ENCODE measurements around the gene ASIC4.

ASIC4 gene

DNA sequence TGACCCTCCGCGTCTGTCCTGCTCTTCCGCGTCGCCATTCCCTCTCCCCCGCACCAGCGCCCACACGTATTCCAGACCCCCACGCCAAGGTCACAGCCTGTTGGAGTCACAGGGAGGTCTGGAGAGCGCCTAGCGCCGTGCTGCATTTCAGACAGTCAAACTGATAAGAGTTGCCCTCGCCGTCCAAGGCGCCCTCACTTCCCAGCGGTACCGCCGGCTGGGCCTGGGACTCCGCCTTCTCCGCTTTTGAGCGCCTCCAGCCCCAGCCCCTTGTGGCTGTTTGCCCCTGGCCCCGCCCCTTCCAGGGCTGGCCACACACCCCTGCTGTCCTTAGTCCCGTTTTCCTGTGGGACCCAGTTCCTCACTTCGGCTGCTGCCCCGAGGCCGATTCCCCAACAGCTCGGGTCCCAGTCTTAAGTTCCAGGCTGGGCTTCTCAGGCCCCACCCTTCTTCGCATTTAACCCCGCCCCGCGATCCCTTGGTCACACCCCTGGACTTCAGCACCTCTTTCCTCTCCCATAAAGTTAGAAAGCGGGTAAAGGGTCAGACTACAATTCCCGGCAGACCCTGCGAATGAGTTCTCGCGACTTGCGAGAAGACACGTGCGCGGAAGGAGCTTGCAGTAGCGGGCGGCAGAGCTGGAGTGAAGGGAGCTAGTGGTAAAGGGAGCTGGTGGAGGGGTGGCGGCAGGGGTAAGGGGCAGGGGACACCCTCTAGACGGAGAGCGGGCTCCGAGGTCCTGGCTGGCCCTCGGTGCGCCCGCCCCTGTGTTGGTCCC is 15.8 kb upstream of the ASIC4 start, which contains the start of gene GMPPA:
GMPPA (plus strand) TSS at position 612 of the 778 bp plus-strand sequence. CDS start 1,085 bp downstream, outside the sequence.
- peak; percentile 95 for DNase-seq

DNA sequence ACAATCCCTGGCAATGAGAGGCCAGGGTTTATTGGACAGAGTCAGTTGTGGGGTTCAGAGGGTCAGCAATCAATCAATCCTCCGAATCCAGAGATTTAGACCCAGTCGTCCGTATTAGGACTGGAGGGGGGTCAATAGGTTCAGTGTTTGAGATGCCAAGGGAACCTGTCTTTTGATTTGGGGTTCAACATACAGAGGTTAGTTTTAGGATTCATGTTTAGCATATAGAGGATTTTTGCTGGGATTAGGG is 15.3 kb upstream of the ASIC4 start:
- DNase-seq = no peak

DNA sequence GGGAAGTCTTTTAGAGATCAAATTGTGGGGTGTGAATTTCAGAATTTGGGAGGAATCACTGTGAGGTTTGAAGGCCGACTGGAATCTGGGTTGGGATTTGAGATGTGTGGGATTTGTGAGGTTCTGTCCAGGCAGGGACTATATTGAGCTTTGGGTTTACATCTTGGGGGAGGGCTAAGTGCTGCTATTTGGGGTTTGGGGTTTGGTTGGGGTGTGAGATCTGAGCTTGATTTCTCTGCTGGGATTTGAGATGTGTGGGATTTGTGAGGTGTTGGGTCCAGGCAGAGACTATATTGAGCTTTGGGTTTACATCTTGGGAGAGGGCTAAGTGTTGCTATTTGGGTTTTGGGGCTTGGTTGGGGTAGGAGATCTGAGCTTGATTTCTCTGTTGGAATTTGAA is 14.7 kb upstream of the ASIC4 start:
- no peak for DNase-seq

DNA sequence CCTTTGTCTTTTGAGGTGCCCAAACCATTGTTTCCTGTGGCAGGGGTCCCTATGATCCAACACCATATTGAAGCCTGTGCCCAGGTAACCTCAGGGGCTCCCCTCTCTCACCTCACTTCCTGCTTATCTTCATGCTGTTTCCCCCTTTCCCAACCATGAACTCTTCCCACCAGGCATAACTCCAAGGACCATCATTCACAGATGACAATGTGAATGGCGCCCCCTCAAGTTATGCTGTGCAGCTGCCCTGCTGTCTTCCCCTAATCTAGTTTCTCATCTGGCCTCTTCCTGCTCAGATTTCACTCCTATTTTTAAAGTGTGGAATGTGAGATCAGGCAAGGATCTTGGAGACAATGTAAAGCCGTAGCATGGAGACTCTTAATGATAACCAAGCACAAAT is 14.1 kb upstream of the ASIC4 start:
- DNase-seq = no peak

DNA sequence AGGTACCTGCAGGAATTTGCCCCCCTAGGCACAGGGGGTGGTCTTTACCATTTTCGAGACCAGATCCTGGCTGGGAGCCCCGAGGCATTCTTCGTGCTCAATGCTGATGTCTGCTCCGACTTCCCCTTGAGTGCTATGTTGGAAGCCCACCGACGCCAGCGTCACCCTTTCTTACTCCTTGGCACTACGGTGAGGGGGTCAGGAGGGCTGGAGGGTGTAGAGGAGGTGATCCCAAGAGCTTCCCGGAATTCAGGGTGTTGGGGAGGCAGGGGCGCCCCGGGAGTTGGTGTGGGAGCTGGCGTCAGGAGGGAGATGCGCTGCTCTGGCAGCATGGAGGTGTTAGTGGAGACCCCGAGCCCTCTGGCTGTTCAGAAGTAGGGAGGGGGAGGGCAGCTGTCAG is 12.4 kb upstream of the ASIC4 start:
- no peak for DNase-seq

DNA sequence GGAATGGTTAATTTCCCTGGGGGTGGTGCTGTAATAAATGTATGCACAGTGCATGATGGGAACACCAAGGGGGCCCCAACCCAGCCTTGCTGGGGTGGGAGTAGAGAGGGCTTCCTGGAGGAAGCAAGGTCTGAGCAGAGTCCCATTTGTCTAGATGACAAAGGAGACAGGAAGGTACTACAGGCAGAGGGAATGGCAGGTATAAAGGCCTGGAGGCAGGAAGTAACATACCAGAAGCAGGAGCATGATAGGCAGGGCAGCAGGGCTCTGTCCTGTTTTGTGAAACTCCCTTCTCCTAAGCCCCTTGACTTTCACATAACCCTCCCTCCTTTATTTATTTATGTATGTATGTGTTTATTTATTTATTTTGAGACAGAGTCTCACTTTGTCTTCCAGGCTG is 11.7 kb upstream of the ASIC4 start:
- no peak for DNase-seq

DNA sequence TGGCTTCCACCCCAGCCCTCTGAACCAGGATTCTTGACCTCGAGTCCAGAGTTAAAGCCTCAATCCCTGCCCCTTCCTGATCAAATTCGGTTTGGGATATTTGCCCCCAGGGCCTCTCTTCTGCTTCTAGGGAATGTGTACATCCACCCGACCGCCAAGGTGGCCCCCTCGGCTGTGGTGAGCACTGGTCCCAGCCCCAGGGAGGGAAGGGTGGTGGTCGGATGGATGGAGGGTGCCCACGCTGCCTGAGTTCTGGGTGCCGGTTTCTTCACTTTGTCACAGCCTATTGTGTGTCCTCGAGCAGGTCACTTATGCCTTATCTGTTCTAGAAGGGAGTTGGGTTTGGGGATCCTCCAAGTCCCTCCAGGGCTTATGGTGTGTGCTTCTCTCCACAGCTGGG is 8.7 kb upstream of the ASIC4 start:
- DNase-seq = no peak

DNA sequence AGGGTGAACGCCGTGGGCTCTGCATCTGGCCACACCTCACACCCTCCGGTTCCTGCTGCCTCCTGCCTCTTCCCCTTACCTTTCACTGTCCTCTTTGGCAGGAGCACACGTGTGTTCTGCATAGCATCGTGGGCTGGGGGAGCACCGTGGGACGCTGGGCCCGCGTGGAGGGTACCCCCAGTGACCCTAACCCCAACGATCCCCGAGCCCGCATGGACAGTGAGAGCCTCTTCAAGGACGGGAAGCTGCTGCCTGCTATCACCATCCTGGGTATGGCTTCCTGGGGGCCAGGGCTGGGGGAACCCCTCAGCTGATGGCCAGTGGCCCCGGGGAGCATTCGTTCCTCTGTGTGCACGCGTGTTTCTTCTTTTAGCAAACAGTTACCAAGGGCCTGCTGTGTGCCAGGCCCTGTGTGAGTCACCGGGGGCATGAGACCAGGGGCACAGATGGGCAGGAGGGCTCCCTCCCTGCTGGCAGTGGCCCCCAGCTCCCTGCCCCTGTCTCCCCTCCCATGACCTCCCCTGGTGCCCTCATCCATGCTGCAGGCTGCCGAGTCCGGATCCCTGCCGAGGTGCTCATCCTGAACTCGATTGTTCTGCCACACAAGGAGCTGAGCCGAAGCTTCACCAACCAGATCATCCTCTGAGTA is 8.0 kb upstream of the ASIC4 start:
- no peak for DNase-seq

DNA sequence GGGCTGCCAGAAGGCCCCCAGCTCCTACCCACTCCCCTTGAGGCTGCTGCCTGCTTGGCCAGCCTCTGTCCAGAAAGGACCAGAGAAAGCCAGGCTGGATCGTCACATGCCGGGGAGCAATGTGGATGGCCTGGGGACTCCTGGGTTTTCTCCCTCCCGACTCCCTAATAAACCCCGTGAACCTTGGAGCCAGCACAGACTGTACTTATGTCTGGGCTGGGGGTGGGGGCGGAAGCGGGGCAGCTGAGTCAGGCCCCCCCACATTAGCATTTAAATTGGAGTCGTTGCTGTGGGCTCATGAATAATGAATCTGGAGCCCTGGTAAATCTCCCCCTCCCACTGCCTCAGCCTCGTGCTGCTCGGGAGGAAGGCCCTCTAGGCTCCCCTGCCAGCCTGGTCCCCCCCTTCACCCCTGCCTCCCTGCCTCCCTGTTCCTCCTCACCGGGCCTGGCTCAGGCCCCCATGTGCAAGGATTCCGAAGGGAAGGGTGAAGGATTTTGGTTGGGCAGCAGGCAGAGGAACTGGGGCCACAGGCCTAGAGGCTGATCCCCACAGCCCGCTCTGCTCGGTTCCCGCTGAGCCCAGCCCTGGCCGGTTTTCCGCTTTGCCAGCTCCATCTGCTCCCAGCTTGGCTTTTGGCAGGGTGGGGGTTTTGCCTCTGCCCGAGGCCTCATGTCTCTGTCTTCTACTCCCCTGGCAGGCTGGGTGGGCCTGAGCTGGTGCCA is 7.3 kb upstream of the ASIC4 start:
- DNase-seq = no peak

DNA sequence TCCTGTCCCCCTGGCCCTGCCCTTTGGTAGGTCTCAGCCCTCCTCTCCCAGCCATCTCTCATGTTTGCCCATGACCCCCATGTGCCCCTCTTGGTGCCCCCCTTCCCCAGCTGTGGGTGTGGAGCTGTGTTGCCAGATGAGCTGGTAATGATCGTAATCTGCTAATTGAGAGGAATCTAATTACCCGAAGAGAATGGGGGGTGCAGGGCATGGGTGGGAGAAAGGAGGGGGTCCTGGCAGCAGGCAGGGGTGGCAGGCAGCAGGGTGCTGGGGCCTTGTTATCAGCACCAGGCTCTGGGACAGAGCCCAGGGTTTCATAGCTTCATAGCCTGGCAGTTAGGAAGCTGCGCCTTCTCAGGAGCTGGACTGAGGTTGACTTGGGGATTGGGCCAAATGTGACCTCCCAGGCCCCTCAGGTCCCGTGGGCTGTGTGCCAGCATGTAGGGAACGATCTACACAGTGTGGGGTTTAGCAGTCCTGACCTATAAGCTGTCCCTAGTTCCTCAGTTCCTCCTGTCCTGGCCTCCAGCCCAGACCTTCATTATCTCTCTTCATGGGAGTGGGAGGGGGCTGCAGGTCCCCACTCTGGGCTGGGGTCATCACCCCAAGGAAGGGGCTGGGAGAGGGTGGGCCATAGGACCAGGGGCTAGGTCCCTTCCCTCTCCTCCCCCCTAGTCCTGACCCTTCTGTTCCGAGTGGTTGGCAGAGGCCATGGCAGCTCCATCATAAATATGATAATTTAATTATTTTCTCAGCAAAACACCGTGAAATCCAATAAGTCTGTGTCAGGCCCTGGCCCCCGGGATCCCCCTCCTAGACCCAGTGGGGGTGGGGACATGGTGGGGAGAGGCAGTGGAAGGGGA is 6.5 kb upstream of the ASIC4 start:
- DNase-seq = no peak

DNA sequence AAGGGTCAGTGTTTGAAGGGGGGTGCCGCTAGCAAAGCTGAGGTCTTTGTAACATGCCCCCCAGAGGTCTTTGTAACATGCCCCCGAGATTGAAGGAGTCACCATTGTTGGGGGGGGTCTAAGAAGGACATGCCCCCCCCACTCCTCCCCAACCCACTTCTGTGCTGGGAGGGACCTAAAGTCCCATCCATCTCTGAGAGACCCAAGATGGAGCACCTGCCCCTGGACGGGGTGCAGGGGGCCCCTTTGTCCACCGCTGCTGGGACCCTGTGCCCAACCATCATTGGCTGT is 5.9 kb upstream of the ASIC4 start:
- DNase-seq = no peak

DNA sequence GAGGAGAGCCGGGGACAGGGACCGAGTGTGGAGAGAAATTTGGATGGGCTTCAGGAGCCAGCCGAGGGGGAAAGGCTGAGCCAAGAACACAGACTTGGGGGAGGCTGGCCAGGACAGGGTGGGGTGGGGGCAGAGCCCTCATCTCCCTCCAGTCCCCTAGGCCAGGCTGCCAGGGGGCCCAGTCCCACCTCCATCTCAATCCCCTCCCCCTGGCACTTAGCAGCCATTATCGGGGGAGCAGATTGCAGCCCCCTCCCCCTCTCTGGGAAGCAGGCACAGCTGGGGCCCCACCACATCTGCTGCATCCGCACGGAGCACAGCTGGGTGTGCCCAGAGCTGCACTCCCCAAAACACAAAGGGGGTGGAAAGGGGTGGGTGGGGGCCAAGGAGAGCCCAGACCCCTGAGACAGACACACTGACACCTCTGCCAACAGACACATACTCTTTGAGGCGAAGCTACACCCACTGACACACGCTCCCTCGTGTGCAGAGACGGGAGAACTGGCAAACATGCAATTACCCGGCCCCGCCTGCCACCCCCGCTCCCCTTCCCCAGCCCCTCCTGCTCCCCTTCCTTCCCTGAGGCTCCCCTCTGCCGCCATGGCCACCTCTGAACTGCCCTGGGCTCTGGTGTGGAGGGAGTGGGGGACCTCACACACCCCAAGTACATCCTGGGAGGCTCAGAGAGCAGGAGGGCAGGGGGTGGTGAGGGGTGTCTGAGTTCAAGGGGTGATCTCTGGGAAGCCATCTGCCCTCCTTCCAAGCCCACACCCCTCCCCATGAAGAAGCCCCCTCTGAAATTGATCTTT is 5.1 kb upstream of the ASIC4 start:
- no peak for DNase-seq

DNA sequence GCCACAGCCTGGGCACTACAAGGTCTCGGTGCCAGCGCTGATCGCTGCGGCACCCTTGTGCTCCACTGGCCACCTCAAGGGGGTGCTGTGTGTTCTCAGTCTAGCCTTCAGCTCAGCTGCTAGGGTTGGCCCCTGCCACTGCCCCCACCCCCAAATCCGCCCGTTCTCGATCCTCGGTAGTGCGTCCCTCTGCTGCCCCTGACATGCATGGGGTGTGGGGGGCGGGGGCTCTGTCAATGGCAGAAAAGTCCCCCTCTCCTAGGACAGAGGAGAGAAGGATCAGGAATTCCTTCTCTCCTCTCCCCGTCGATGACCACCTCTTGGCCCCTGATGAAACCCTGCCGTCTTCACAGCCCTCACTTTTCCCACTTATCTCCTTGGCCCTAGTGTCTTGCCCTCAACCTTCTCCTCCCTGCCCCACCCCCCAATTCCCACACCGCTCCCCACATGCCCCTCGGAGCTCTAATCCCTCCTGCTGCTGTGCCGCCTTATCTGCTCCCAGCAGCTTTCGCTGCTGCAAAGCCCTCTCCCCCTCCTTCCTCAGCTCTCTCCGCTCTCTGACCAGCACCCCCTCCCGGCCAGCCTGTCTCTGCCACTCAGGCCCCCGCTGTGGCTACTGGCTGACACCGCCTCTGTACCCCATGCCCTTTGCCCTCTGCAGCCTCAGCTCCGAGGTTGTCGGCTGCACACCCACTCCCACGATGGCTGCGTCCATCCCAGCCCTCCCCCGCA is 4.3 kb upstream of the ASIC4 start:
- peak; percentile 44 for DNase-seq

DNA sequence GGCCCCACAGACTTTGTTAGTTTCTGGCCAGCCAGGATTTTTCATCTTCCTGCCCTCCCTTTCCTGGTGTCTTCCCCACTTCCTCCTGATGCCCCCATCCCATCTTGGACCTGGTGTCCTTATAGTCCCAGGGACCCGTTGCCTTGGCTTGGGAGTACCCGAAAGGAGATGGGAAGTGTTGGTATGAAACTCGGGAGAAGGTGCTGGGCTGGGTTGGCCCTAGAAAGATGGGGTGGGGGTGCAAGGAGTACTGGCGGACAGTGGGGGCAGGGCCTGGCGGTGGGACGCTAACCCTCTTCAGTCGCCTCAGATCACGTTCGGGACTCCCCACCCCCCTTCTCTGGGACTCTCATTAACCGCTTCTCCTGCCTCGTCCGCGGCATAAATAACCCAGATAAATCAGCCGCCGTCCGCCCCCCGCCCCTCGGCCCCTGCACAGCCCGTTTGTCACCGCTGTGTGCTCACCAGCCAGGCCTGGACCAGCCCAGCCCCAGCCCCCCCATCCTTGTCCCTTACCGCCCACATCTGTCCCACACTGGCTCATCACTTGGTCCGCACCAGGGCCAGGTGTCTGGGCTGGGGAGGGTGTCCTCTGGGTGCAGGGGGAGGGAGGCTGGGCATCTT is 3.7 kb upstream of the ASIC4 start:
- no peak for DNase-seq

DNA sequence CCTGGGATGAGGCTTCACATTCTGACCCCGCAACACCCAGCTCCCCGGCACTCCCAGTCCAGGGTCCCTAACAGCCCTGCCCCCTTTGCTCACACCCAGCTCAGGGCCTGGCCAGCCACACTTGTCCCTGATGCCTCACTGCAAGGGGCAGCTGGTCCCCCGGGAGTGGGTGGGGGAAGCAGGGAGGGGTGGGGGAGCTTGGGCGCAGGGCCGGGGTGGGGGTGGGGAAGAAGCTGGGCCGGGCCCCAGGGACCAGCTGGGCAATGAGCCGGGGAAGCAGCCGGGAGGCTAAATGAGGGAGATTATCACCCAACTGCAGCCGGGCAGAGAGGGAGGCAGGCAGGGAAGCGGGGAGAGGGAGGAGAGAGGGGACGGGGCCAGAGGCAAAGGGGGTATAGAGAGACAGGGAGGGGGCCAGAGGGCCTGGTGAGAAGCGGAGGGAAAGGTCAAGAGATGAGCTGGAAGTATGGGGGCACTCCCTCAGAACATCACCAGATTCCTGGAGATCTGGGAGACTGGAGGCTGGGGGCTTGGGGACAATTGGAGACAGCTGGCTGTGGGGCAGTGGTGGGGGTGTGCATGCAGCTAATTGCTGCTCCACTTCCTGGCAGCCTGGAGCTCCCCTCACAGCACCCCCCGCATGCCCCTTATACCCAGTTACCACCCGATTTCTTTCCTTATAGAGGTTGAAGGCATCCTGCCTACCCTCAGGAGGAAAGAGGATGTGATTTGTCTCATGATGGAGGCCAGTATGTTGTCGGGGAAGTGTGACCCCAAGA is 2.5 kb upstream of the ASIC4 start:
- no peak for DNase-seq

DNA sequence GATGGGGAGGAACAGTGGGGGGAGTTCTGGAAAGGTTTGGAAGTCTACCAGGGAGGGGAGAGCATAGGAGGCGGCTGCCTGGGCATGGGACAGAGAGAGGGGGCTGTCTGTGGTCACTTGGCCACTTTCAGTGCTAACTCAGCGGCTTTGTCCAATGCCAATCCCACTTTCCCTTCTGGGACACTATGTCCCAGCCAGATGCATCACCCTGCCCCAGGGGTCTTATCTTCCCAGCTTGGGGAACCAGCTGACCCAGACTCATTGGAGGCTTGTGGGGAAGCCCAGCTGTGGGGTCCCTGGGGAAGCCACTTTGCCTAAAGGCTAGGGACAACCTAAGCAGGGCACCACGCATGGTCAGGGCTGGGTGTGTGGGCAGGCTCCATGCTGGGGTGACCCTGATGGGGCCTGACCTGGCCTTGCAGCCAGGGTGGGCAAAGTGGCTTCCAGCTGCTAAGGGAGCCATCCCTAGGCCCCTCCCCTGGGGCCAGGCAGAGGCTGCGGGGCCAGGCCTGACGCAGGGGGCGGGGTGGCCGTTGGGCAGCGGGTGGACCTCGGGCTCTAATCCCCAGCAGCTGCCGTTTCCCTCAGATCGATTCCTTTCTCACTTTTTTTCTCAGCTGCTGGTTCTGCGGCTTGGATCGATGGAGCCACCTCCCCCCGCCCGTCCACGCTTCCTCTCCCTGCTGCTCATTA is 1.6 kb upstream of the ASIC4 start:
- no peak for DNase-seq

DNA sequence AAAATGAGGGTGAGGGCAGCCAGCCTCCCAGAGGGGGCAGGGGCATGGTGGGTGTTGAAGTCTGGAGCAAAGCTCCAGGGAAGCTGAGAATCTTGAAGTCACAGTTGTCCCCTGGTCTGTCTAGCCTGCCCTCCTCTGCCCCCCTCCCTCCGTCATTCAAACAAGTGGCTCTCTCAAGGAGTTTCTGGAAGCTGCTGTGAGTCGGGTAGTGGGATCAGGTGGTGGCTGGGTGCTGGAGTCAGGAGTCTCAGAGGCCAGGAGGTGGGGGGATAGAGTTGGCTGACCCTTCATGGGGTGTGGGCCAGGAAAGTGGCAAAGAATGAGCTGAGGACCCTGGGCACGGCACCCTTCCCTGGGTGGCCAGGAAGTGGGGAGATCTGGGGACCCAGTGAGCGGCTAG is 495 bp upstream of the ASIC4 start:
- DNase-seq = no peak

DNA sequence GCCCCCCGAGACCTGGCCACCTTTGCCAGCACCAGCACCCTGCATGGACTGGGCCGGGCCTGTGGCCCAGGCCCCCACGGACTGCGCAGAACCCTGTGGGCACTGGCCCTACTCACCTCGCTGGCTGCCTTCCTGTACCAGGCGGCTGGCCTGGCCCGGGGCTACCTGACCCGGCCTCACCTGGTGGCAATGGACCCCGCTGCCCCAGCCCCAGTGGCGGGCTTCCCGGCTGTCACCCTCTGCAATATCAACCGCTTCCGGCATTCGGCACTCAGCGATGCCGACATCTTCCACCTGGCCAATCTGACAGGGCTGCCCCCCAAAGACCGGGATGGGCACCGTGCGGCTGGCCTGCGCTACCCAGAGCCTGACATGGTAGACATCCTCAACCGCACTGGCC is 554 bp downstream of the ASIC4 start:
- no peak for DNase-seq

DNA sequence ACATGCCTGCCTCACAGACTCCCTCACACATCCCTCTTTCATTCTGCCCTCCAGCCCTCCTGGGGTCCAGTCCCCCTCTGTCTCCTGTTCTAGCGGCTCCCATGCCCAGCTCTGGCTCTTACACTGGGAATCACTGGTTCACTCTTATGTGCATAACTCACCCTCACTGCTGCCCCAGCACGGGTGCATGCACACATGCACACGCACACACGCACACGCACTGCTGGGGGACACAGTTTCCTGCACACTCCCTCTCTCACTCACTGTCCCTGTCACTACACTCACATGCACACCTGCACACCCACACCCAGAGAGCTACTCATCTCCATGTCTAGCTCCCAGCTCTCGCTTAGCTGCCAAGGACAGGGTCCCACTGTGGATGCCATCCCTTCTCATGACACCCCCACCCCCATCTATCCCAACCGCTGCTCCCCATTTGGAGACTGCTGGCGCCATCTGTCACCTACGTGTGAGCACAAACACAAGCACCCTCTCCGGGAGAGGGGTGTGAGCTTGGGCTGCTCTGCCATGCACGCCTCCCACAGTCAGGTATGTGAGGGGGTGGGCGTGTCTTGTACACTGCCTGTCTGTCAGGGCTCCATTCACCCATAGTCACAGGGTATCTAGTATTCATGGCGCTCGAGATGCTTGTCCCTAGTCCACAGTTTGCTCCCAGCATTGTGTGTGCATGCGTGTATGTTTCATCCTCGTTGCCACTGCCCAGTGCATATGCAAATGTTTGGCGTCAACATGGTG is 1.8 kb downstream of the ASIC4 start:
- DNase-seq = no peak
